Prostate gland (tissue), 2 donors: ENCODE measurements around the gene RAP2B.

Experiments used
- POLR2A ChIP-seq: fragments of 450-650 bp; IDR thresholded peaks from one replicate; pipeline ENCODE4 v1.6.1; 2016; ENCODE audit warnings: antibody characterized with exemption, mild to moderate bottlenecking
- POLR2AphosphoS5 ChIP-seq: sonication (generic); formaldehyde crosslinking; IDR thresholded peaks from one replicate; pipeline ENCODE4 v1.6.1; 2017; ENCODE audit warnings: antibody characterized with exemption
- TF ChIP-seq, protein P1 (sequence below), 4 experiments: fragments of 200-600 bp in 2 of 4; fragments of 450-650 bp in 2 of 4; sonication (generic) in 2 of 4; IDR thresholded peaks; 1 replicate in 3 of 4; 2 replicates in 1 of 4; pipeline ENCODE4 v1.5.1; 2016 to 2019; ENCODE audit warnings: antibody characterized with exemption in 4 of 4, mild to moderate bottlenecking in 2 of 4, moderate library complexity in 2 of 4

DNA sequence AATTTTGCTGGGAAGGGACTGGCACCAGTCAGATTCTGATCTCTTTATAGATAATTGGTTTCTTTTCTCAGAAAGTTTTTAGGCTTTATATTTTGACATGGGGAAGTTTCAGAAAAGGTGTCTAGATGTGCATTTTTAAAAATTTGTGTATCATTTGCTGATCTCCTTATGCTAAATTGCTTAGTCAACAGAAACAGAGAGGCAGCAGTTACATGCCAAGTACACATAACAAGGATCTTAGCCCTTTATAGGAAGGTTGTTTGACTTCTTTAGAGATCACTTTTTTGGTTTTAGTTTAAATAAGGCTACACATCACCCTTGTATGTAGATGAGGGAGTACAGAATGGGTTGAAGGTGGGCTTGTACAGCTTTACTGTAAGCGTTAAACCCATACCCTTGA lies 53.5 kb downstream of the RAP2B start:
- TF ChIP-seq POLR2A: no peak
- TF ChIP-seq, protein P1, sequence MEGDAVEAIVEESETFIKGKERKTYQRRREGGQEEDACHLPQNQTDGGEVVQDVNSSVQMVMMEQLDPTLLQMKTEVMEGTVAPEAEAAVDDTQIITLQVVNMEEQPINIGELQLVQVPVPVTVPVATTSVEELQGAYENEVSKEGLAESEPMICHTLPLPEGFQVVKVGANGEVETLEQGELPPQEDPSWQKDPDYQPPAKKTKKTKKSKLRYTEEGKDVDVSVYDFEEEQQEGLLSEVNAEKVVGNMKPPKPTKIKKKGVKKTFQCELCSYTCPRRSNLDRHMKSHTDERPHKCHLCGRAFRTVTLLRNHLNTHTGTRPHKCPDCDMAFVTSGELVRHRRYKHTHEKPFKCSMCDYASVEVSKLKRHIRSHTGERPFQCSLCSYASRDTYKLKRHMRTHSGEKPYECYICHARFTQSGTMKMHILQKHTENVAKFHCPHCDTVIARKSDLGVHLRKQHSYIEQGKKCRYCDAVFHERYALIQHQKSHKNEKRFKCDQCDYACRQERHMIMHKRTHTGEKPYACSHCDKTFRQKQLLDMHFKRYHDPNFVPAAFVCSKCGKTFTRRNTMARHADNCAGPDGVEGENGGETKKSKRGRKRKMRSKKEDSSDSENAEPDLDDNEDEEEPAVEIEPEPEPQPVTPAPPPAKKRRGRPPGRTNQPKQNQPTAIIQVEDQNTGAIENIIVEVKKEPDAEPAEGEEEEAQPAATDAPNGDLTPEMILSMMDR (IDR thresholded peaks at IDR 0.05): no peak
- no peak for TF ChIP-seq POLR2AphosphoS5
